Right lobe of liver (tissue), 6 donors: ENCODE measurements around the gene KLHDC10. TPM values are rescaled to one million over a fixed set of nuclear protein-coding genes. Genes with fewer than 3 reads are reported as not detected.

Experiments
- ATAC-seq, 4 donors: fragments of 200-7000 bp; cut with Tn5 transposase; one replicate each; pipeline ENCODE4 v1.9.1; 2020; ENCODE audit warnings: mild to moderate bottlenecking in 4 of 4, moderate library complexity in 4 of 4
- DNase-seq, 3 donors: peaks; one replicate each; pipeline ENCODE4 v3.0.0-alpha.2; 2020
- H3K27ac ChIP-seq, 3 donors: fragments of 200-600 bp; one replicate each; pipeline ENCODE4 v1.8.0; 2022
- H3K27me3 ChIP-seq, 2 donors: fragments of 200-600 bp; one replicate each; pipeline ENCODE4 v1.8.0; 2022
- H3K36me3 ChIP-seq, 4 donors: fragments of 200-600 bp; sonication (generic) in 1 of 4; one replicate each; pipeline versions ENCODE4 v1.5.1 to v1.8.0; 2017 to 2022; ENCODE audit warnings: control low read depth in 1 of 4
- H3K4me1 ChIP-seq, 4 donors: fragments of 200-600 bp; sonication (generic) in 1 of 4; one replicate each; pipeline versions ENCODE4 v1.5.1 to v1.8.0; 2017 to 2022; ENCODE audit warnings: control low read depth in 1 of 4
- H3K4me3 ChIP-seq, 3 donors: fragments of 200-600 bp; one replicate each; pipeline ENCODE4 v1.8.0; 2022
- H3K9me3 ChIP-seq, 4 donors: fragments of 200-600 bp; sonication (generic) in 1 of 4; one replicate each; pipeline versions ENCODE4 v1.5.1 to v1.8.0; 2017 to 2022; ENCODE audit warnings: control low read depth in 1 of 4
- POLR2A ChIP-seq: fragments of 450-650 bp; IDR thresholded peaks from one replicate; pipeline ENCODE4 v1.6.1; 2017; ENCODE audit warnings: antibody characterized with exemption, mild to moderate bottlenecking
- WGBS: methylation state at CpG from one replicate; pipeline ENCODE4 v1.1.6; 2018; ENCODE audit warnings: low coverage, low lambda C conversion rate; ENCODE audit not compliant: insufficient coverage; ENCODE audit errors: missing lambda C conversion rate; 5-methylcytosine and 5-hydroxymethylcytosine counted together
- intact Hi-C, 2 donors: fragments of 100-400 bp; cut with DNase I; formaldehyde crosslinking; loops; one replicate each; pipeline versions ENCODE4 v1.11.2 to v1.14.1; 2022
- total RNA-seq, 6 experiments: library from RNA; depleted of rRNA in 2 of 6; stranded (reverse); fragments of >200 nt in 2 of 6; fragmentation: NEBNext Ultra II Directional in 3 of 6; extraction: Animal tissue kit (Norgen Biotek cat#: 25700) in 3 of 6; gene quantifications; one replicate each; pipeline versions ENCODE4 v1.1.0 to v1.2.4, GENCODE V29; 2016 to 2023
- TF ChIP-seq, protein P1 (sequence below), 4 donors: fragments of 200-600 bp in 3 of 4; fragments of 450-650 bp in 1 of 4; IDR thresholded peaks; one replicate each; pipeline versions ENCODE4 v1.5.1 to v1.8.0; 2016 to 2022; ENCODE audit warnings: antibody characterized with exemption in 4 of 4, mild to moderate bottlenecking in 2 of 4
- donor health status: DM: no; HTN: yes; CAD: no.
- donor health status: DM: no; HTN: no; CAD: no.
- donor health status: DM: no; HTN: no; CAD: no.
- donor health status: DM: no; HTN: yes; CAD: no.
- donor health status: DM: no; HTN: yes; CAD: no.

KLHDC10 gene
- total RNA-seq, 6 experiments from 2014 or later, result 12.7 to 35.4 (median 21.7) TPM

DNA sequence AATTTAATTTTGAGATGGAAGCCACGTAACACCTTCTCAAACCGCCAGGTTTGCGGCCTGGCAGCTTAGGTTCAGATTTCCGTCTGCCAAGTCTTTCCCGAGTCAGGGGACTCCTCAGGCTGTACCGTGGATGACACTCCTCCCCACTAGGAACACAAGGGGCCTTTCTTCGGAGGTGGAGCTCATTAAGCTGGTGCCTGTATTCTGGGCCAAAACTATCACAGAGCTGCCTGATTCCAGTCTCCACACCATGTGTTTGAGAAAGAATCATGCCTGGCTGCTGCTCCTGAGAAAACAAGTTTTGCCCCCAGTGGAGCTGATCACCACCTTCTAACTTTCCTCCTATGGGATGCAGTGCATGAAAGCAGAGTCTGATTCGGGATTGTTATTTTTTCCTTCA, 90.1 kb downstream of the KLHDC10 start:
- intact Hi-C loops, result no loop called here
- Histone ChIP-seq H3K27ac (no peak overlapping the region), H3K4me1 (no peaks in the 10 kb centered on the region), H3K27me3 (no peaks in the 10 kb centered on the region), H3K9me3 (no peaks in the 10 kb centered on the region), H3K36me3 (peaks cover 0 to 5% (median under 1%) of the 10 kb centered on the region in 4 donors), H3K4me3 (no peak overlapping the region)
- no peak for DNase-seq
- TF ChIP-seq POLR2A, result no peak
- TF ChIP-seq, protein P1, sequence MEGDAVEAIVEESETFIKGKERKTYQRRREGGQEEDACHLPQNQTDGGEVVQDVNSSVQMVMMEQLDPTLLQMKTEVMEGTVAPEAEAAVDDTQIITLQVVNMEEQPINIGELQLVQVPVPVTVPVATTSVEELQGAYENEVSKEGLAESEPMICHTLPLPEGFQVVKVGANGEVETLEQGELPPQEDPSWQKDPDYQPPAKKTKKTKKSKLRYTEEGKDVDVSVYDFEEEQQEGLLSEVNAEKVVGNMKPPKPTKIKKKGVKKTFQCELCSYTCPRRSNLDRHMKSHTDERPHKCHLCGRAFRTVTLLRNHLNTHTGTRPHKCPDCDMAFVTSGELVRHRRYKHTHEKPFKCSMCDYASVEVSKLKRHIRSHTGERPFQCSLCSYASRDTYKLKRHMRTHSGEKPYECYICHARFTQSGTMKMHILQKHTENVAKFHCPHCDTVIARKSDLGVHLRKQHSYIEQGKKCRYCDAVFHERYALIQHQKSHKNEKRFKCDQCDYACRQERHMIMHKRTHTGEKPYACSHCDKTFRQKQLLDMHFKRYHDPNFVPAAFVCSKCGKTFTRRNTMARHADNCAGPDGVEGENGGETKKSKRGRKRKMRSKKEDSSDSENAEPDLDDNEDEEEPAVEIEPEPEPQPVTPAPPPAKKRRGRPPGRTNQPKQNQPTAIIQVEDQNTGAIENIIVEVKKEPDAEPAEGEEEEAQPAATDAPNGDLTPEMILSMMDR (IDR thresholded peaks at IDR 0.05), result no peak
- no peak for ATAC-seq
- 97% methylated on average over 5 of the region's 8 CpGs for WGBS

DNA sequence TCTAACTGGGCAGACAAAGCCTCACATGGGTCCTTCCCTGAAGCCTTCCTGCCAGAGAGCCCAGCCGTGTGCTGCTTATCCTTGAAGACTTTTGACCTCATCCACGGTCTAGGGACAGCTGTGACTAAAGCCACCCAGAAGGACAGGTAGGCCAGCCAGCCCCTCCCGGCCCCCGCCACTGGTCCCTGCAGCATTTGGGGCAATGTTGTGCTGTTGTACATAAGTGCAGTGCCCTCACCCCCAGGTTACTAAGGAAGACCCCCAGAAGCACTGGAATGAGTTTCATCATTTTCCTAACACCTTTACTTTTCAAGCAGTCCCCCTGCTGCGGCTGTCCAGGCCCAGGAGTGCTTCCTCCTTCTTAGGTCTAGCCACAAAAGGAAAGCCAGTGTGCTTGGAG, 91.9 kb downstream of the KLHDC10 start:
- Histone ChIP-seq H3K4me1 (no peaks in the 10 kb centered on the region), H3K4me3 (no peak overlapping the region), H3K27me3 (no peaks in the 10 kb centered on the region), H3K27ac (no peak overlapping the region), H3K9me3 (no peaks in the 10 kb centered on the region), H3K36me3 (peaks cover 0 to 13% (median under 1%) of the 10 kb centered on the region in 4 donors)
- DNase-seq (no peak), ATAC-seq (no peak)
- TF ChIP-seq POLR2A, result no peak
- TF ChIP-seq, protein P1 (IDR thresholded peaks at IDR 0.05), result no peak
- intact Hi-C loops, result no loop called here
- WGBS, result 100% methylated on average over 1 of the region's 5 CpGs

DNA sequence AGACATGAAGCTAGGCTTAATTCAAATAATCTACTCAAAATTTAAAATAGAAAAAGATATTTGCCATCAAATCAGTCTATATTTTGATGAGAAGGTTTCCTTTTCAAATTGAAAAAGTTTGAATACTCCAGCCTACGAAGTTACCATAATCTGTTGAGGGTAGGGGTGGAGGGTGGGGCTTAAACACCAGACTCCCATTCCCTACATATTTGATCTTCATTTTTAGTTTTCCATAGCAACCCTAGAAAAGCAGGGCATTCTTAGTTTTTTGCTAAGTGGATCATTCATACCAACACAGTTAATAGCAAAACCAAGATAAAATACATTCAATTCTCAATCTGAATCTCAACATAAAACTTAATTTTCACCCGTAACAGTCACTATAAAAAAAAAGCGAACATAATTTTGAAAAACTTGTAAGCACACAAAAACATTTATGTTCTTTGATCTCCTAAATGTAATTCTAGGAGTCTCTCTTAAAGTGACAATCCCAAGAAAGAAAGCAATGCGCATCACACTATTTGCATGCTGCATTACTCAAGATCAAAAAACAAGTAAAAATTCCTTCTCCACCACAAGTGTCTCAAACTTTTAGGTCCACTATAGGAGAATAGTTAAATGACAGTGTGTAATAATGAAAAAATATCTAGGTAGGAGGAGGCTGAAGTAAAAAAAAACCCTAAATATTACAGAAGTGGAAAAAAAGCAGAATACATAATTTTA, 104.1 kb downstream of the KLHDC10 start:
- WGBS, result 96% methylated on average over 4 of the region's 4 CpGs
- no peak for TF ChIP-seq POLR2A
- TF ChIP-seq, protein P1 (IDR thresholded peaks at IDR 0.05), result no peak
- H3K4me3 ChIP-seq, result no peak overlapping the region
- peaks cover 0 to 36% (median 2%) of the 10 kb centered on the region in 4 donors for H3K36me3 ChIP-seq
- intact Hi-C loops, result no loop called here
- DNase-seq (no peak), ATAC-seq (no peak)
- H3K27ac ChIP-seq, result no peak overlapping the region
- no peaks in the 10 kb centered on the region for H3K9me3 ChIP-seq
- no peaks in the 10 kb centered on the region for H3K27me3 ChIP-seq
- H3K4me1 ChIP-seq, result peaks cover 0 to 10% (median 0%) of the 10 kb centered on the region in 4 donors

DNA sequence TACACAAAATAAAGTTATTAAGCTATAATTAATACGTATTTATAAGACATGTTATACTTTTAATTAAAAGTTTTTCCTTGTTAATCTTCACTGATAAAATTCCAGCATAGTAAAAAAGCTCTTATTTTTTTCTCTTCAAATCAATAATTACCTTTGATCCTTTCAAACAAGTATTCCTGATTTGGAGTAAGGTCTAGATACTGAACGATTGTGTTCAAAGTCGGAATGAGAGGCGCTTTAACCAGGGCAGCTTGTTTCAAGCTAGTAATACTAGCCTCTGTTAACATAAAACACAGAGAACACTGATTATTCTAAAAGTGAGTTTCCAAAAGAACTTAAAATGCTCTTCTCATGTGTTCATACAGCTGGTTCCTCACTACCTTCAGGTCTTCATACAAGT, 107.9 kb downstream of the KLHDC10 start:
- peaks cover 0 to 15% (median 2%) of the 10 kb centered on the region in 4 donors for H3K36me3 ChIP-seq
- WGBS, result 30% methylated on average over 4 of the region's 4 CpGs
- H3K27me3 ChIP-seq, result no peaks in the 10 kb centered on the region
- TF ChIP-seq, protein P1 (IDR thresholded peaks at IDR 0.05), result no peak
- TF ChIP-seq POLR2A, result no peak
- H3K4me1 ChIP-seq, result peaks cover 0 to 10% (median 0%) of the 10 kb centered on the region in 4 donors
- no peaks in the 10 kb centered on the region for H3K9me3 ChIP-seq
- peak overlapping the region in 1 of 3 donors; percentile 38 for H3K27ac ChIP-seq
- no peak overlapping the region for H3K4me3 ChIP-seq
- intact Hi-C loops, result no loop called here
- ATAC-seq (peak; percentile 82 to 90 (median 86)), DNase-seq (no peak)
